HG02943 (cell line): ENCODE data around the gene PRPS1.
"Not testable (repeated sequence)": the region's sequence is repeated elsewhere in the genome, so short reads cannot be mapped to it uniquely, and the experiment has no call there.

Source experiments
- ATAC-seq: cut with Tn5 transposase; IDR thresholded peaks from one replicate; pipeline ENCODE4 v1.9.1; 2021; ENCODE audit warnings: mild to moderate bottlenecking, low read depth, moderate library complexity; ENCODE audit not compliant: unreplicated experiment

The PRPS1 gene

DNA sequence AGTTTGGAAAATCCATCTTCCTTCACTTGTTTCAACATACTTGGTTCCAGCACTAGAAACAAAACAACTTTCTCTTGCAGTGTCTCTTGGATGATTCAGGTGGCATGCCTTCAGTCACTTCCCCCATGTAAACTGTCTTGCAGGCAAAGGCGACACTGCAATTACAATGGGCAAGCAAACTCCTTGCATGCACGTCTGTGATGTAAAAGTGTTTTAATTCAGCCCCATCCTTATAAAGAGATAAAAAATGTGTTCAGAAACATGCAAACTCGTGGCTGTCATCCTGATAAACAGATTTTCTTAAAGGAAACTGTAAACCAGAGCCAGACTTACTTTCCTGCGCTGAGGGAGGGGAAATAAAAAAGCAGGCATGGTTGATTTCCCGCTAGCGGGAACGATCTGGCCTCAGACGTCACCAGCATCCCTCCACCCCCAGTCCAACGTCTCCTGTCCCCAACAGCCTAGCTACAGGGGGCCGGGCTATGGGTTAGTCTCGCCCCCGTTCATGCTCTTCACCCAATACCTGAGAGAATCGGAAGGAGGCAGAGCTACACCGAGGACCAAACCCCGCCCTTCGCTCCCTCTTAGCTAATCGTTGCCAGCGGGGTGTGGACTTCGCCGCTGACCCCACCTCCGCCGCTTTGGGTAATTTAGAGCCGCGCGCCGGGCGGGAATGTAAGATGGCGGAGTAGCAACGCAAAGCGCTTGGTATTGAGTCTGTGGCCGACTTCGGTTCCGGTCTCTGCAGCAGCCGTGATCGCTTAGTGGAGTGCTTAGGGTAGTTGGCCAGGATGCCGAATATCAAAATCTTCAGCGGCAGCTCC is at the start of gene PRPS1:
Gene PRPS1, plus strand, starts transcription at position 673 of the 824 bp plus-strand sequence. Its CDS starts 119 bp downstream, at position 792.
- ATAC-seq = peak; percentile 100

DNA sequence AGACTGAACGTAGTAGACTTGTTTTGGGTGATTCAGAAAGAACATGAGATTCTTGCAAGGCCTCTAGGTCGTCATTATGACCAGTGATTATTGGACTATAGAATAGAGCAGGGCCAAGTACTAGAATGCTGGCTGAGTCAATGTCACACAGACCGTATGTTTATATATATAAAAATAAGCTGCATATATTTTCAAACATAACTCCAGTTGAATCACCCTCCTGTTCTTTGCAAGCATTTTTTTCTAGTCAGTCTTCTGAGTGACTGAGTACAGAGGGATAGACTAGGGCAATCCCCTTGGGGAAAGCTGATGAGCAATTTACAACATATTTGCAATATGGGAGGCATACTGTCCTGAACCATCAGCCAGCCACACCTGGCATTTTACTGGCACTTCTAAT is 48.4 kb upstream of the PRPS1 start:
- ATAC-seq = no peak

DNA sequence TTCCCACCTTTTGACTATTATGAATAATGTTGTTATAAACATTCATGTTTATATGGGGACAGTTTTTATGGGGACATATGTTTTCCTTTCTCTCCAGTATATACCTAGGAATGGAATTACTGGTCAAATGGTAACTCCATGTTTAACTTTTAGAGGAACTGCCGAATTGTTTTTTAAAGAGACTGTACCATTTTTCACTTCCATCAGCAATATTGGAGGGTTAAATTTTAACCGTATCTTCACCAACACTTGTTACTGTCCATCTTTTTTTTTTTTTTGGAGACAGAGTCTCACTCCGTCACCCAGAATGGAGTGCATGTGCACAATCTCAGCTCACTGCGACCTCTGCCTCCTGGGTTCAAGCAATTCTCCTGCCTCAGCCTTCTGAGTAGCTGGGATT is 46.4 kb upstream of the PRPS1 start:
- no peak for ATAC-seq

DNA sequence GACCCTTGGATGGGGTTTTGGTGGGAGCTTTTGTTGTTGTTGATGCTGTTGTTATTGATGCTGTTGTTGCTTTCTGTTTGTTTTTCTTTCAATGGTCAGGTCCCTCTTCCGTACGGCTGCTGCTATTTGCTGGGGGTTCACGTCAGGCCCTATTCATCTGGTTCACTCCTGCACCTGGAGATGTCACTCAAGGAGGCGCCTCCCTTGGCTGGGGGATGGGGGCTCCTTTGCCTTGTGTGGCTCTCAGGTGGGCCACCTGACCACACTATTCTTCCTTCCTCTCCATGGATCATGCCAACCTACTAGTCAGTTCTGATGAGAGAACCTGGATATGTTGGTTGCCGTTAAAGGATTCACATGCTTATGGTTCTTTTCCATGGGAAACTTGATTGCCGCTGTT is 39.1 kb upstream of the PRPS1 start:
- ATAC-seq = no peak

DNA sequence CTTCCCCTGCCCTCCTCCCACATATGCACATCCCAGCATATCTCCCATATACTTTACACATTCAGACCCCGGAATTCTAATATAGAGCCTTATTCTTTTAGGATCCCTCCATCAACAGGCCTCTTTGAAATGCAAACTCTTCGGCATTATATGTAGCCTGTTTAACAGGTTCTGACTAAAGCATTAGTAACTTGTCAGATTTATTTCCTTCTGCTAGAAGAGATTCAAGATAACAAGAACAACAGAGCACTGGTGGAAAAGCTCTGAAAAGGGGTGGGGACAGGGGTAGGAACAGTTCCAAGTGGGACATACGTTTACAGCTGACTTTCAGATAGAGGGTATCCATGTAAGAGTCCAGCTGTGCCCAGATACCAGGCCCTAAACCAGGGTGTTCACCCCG is 31.7 kb upstream of the PRPS1 start:
- ATAC-seq = no peak

DNA sequence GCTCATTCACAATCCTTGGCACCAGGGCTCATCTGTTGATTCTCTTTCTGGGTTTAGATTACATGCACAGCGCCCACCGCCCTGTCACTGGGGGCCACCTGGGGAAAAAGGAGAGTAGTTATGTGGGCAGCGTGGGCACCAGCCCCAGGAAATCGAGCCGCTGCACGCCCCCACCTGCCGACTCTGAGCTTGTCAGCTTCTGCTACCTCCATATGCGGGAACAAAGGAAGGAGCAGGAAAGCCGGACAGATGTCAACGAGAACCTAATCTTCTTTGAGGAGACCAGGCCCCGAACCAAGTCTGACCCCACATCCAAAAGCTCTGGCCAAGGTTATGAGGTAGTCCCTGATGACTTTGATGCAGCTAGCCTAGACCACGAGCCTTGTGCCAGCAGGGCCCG is 31.0 kb upstream of the PRPS1 start:
- ATAC-seq = no peak

DNA sequence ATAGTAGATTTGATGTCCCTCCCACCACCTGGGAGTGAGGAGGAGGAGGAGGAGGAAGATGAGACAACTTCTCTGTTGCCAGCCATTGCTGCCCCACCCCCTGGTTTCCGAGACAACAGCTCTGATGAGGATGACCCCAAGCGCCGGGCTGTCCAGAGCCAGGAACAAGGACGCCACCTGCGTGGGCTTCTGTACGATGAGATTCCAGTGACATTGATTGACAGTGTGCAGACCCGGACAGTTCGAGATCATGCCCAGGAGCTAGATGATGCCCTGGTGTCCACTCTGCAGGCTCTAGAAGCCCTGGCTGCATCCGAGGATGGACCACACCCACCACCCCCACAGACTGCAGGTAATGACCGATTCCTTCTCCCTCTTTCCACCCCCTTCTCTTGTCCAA is 30.5 kb upstream of the PRPS1 start:
- ATAC-seq = no peak

DNA sequence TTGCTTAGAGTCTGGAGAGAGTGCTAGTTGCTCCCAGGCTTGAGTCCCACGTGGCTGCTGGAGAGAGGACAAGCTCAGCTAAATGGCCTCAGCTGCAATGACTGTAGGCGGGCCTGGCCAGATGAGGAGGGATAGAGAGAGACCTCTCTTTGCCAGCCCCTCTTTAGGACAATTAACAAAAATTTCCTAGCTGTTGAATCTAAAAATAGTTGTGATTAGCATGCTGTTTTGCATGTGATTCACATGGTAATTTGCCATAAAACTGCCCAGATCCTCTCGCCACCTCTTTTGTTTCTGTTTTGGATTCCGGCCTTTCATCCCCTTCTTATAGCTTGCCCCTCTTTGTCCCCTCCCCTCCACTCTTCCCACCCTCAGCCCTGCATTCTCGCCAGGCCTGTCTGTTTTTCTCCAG is 28.9 kb upstream of the PRPS1 start:
- no peak for ATAC-seq

DNA sequence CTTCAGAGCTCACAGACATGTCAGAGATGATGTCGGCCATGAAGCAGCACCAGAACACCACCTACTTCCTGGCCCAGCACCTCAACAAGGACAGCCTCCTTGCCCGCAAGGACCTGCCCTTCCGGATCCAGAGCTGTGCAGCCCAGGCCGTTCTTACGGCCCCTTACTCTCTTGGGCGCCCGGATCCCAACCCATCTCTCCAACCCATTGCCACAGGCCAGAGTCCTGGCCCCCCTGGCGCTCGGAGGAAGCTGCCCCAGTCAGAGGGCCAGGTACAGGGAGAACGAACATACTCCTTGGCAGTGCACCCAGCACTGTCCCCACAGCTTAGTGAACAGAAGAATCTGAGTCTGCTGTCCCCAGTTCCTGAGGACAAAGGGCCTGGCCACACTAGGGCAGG is 27.9 kb upstream of the PRPS1 start:
- ATAC-seq = no peak

DNA sequence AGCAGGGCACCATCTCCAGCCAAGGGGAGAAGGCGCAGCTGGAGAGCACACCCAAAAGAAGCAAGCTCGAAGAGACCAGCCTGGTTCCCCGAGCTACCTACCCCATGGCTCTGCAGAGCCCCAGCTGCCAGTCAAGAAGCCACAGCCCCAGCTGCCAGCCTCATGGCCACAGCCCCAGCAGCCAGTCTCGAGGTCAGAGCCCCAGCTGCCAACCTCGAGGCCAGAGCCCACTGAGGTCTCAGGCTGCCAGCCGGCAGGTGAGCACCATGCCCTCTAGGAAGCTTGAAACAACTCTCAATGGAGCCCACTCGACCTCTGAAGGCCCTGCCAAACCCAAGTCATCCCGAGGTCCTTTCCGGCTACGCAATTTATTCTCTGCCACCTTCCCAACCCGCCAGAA is 27.0 kb upstream of the PRPS1 start:
- no peak for ATAC-seq

DNA sequence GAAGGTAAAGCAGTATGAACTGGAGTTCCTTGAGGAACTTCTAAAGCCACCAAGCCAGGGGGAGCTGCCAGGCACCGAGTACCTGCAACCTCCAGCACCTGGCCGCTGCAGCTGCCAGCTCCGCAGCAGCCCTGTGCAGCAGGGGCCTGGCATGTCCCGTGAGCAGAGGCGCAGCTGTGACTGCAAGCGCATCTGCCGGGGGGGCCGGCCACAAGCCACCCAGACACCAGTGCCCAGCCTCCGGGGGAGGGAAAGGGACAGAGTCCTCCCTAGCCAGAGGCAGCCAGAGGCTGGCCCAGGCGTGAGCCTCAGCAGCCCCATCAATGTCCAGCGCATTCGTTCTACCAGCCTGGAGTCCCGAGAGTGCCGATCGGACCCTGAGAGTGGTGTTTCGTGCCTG is 26.6 kb upstream of the PRPS1 start:
- ATAC-seq = no peak

DNA sequence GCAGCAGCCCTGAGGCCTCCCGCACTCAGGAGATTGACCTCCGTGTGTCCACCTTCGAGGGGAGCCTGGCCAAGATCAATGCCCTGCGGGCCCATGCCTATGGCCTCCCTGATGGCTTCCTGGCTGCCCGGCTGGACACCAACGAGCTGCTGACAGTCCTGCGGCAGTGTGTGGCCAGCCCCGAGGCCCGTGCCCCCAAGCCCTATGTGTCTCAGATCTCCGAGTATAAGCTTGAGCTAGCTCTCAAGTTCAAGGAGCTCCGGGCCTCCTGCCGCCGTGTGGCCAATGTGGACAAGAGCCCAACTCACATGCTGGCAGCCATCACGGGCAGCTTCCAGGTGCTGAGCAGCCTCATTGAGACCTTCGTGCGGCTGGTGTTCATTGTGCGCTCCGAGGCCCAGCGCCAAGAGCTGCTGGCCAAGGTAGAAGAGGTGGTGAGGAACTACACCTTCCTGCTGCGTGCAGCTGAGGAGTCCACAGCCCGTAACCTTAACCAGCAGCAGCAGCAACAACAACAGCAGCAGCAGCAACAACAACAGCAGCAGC is 25.5 kb upstream of the PRPS1 start:
- ATAC-seq = no peak

DNA sequence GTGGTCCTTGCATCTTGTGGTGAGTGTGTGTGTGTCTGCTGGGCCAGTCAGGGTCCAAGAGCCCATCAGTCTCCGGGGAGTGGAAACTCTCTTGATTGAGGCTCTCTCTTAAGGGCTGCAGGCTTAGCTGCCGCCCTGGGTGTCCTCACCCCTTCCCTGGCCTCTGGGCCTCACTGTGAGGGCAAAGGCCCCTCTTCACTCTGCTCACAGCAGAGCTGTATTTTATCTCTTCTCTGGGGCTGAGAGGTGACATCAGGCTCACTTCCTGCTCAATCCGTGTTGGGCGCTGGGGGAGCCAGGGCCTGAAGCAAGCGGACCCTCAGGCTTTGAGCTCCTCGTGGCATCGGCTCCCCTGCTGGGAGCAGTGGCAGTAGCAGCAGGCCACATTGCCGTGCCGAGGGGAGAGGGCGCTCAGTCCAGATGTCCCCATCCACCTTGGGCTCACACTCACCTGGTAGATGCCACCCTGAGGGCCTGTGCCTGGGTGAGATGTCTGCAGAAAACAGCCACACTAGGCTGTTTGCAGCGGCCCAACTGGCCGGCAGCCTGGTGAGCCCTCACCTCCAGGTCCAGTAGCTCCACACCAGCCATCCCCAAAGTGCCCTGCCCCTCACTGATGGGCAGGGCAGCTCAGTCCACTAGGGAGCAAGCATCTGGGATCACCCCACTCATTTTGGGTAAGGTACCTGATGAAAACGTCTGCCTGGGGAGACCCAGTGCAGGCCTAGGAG is 24.7 kb upstream of the PRPS1 start:
- ATAC-seq = no peak

DNA sequence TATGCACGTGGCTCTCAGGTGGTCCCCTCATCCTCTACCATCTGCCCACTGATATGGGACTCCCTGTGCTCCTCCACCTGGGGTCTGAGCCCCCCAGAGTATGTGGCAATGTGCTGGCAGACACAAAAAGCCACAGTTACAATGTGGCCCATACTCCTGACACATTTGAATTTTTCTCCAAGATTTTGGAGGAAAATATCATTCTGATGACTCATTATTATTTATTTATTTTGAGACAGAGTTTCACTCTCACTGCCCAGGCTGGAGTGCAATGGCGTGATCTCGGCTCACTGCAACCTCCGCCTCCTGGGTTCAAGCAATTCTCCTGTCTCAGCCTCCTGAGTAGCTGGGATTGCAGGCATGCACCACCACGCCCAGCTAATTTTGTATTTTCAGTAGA is 19.2 kb upstream of the PRPS1 start:
- ATAC-seq = not testable (repeated sequence)

DNA sequence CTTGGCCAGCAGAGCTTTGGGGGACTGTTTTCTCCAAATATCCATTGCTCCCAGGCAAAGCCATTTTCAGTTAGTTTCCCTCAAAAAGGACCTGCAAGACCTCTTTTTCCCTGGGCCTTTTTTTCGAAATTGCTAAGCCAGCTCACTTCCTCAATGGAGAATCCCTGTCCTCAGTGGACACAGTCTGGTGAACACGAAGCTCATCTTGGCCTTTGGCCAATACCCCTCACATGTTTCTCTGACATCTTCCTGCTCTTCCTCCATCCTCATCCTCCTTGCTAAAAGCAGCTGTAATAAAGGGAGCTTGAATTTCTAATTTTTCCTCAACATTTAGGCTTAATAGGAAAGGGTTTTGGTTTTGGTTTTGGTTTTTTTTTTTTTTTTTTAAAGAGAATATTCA is 17.6 kb upstream of the PRPS1 start:
- ATAC-seq = no peak

DNA sequence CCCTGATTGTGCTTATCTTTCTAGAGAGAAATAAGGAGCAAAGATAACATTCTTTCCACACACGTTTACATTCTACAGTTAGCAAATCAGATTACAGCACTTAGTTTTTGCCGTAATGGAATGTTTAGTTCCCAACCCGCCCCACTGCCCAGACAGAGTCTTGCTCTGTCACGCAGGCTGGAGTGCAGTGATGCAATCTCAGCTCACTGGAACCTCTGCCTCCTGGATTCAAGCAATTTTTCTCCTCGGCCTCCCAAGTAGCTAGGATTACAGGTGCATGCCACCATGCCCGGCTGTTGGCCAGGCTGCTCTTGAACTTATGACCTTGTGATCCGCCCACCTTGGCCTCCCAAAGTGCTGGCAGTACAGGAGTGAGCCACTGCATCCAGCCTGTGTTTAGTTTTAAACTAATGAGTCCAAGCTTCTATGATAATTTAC is 8.4 kb upstream of the PRPS1 start:
- ATAC-seq = no peak

DNA sequence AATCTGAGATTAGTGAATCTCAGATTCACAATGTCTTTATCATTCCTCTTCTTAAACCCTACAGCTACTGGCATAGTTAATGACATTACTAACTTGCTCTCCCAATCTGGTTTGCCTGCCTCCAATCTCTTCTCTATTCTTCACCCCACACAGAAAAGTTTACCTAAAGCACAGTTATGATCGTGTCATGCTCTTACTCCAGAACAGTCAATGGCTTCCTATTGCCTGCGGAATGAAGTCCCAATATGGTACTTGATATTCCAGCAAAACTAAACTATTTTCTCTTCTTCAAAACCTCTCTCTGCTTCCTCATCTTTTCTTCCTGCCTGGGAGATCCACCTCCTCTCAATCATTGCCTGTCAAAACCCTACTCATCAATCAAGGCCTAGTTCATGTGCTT is 3.4 kb upstream of the PRPS1 start:
- ATAC-seq = no peak

DNA sequence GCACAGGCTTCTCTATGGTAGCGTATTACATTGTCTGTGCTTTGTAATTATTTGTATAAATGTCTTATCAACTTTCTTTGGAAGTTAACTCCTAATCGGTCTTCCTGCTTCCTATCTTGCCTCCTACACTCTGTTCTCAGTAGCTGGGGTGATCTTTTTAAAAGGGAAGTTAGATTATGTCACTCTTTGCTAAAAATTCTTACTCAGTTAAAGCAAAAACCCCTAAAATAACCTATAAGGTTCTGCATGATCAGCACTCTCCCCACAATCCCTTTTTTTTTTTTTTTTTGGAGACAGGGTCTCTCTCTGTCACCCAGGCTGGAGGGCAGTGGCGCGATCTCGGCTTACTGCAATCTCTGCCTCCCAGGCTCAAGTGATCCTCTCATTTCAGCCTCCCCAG is 2.6 kb upstream of the PRPS1 start:
- no peak for ATAC-seq

DNA sequence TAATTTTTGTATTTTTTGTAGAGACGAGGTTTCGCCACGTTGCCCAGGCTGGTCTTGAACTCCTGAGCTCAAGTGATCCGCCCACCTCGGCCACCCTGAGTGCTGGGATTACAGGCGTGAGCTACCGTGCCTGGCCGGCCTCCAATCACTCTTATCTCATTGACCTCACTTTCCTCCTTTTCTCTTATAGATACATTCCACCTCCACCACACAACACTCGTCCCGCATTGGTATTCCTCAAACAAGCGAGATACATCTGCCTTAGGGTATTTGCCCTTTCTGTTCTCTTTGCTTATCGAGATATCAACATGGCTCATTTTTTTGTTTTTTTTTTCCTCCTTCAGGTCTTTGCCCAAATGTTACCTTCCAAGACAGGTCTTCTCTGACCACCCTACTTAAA is 1.8 kb upstream of the PRPS1 start:
- ATAC-seq = no peak

DNA sequence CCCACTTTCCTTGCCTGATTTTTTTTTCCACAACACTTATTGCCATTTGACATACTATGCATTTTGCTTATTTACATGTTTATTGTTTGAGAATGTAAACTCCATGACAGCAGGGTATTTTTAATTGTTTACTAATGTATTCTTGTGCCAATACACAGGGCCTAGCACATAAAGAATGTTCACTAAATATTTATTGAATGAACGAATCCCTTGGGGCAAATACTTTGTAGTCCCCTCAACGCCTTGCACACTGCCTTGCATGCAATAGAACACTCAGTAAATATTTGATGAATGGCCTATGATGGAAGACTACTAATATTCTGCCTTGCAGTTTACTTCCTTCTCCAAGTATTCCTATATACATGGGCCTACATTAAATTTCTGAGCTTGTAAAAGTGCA is 1.4 kb upstream of the PRPS1 start:
- ATAC-seq = no peak

DNA sequence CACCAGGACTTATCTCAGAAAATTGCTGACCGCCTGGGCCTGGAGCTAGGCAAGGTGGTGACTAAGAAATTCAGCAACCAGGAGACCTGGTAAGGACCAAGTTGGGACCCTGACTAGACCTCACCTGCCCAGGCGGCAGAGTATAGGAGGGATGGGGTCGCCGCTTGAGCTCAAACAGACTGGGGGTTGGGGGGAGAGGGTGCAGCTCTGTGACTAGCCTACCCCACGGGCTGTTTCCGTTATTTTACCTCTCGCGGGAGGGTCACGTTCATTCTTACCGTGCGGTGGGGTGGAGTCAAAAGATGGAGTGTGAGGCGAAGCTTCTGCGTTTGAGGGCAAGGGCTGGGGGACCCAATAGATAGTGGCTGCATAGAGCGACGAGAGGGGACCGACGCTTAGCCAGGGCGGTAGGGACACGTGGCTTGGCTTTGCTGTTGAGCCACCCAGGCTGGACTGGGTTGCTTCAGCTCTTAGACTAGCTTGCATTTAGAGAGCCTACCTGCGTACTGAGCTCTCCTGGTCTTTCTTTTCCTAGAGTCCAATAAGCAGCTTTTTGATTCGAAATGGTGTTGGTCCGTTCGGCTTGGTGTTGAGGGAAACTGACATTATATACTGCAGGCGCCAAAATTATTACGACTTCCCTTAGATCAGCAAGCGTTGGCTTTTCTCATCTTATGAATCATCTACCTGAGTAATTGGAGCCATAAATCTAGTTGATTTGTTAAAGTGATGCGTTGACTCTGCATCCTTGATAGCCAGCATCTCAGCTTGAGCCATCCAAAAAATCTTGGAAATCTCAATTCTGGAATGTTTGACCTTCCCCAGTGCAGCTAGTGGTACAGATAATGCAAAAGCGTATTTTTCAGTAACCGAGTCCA is 591 bp downstream of the PRPS1 start:
- ATAC-seq = peak; percentile 38
